OCI-LY7 (cell line): ENCODE measurements around the gene SRGAP1. TPM values are rescaled to one million over a fixed set of nuclear protein-coding genes. Genes with fewer than 3 reads are reported as not detected.
"Not testable (repeated sequence)": the region's sequence is repeated elsewhere in the genome, so short reads cannot be mapped to it uniquely, and the experiment has no call there.

ENCODE experiments used
- BruUV-seq: library from RNA; stranded (reverse); fragments of 400-500 nt; replicated peaks from 2 replicates; lab custom pipeline; 2021; lab: Mats Ljungman, UMichigan
- CTCF ChIA-PET: fragments of 300-600 bp; sonication (Branson Sonifier 250); formaldehyde crosslinking; loops from one replicate; lab custom pipeline; 2022; ENCODE audit warnings: antibody characterized with exemption; ENCODE audit not compliant: unreplicated experiment; lab: Charles Lee
- POLR2A ChIA-PET: fragments of 300-600 bp; sonication (Branson Sonifier 250); formaldehyde crosslinking; loops from one replicate; lab custom pipeline; 2022; ENCODE audit warnings: antibody characterized with exemption; lab: Charles Lee
- DNase-seq: peaks from one replicate; pipeline ENCODE4 v3.0.0-alpha.2; 2015; ENCODE audit warnings: low spot score
- H2AFZ ChIP-seq: fragments of 200-600 bp; sonication (generic), shearing (Covaris generic); 2 replicates; pipeline ENCODE4 v1.6.1; 2014; ENCODE audit warnings: mild to moderate bottlenecking, antibody characterized with exemption, low read length, moderate library complexity
- H3K27ac ChIP-seq: fragments of 200-600 bp; sonication (generic); 2 replicates; pipeline ENCODE4 v1.5.1; 2014; ENCODE audit warnings: mixed run types, low read depth, mild to moderate bottlenecking, moderate library complexity, low read length, inconsistent platforms; ENCODE audit not compliant: poor library complexity, severe bottlenecking
- H3K36me3 ChIP-seq: fragments of 200-600 bp; sonication (generic); 2 replicates; pipeline ENCODE4 v1.6.1; 2014; ENCODE audit warnings: mild to moderate bottlenecking, antibody characterized with exemption, low read length, moderate library complexity, mixed read lengths; ENCODE audit not compliant: insufficient read depth
- H3K4me1 ChIP-seq: fragments of 200-600 bp; sonication (generic); 2 replicates; pipeline ENCODE4 v1.5.1; 2014; ENCODE audit warnings: mild to moderate bottlenecking, low read length; ENCODE audit not compliant: insufficient read depth, poor library complexity, severe bottlenecking
- H3K4me2 ChIP-seq: fragments of 200-600 bp; sonication (generic); 2 replicates; pipeline ENCODE4 v1.6.1; 2014; ENCODE audit warnings: mild to moderate bottlenecking, low read length
- H3K4me3 ChIP-seq: fragments of 200-600 bp; sonication (generic); 2 replicates; pipeline ENCODE4 v1.5.1; 2014; ENCODE audit warnings: mild to moderate bottlenecking, low read depth, low read length; ENCODE audit not compliant: poor library complexity, severe bottlenecking
- H3K79me2 ChIP-seq: fragments of 200-600 bp; sonication (generic); 2 replicates; pipeline ENCODE4 v1.6.1; 2016; ENCODE audit warnings: low read depth, mild to moderate bottlenecking, low read length, moderate library complexity, mixed read lengths; ENCODE audit not compliant: insufficient read depth
- H3K9me2 ChIP-seq: fragments of 200-600 bp; sonication (generic); 2 replicates; pipeline ENCODE4 v1.6.1; 2016; ENCODE audit warnings: mild to moderate bottlenecking, low read length, mixed read lengths; ENCODE audit not compliant: insufficient read depth
- H3K9me3 ChIP-seq: fragments of 200-600 bp; sonication (generic); 2 replicates; pipeline ENCODE4 v1.6.1; 2014; ENCODE audit warnings: mild to moderate bottlenecking, mixed run types, low read length, mixed read lengths
- H4K20me1 ChIP-seq: fragments of 200-600 bp; sonication (generic); 2 replicates; pipeline ENCODE4 v1.6.1; 2014; ENCODE audit warnings: mild to moderate bottlenecking, antibody characterized with exemption, low read length, moderate library complexity, mixed read lengths; ENCODE audit not compliant: insufficient read depth
- EZH2phosphoT487 ChIP-seq: fragments of 200-600 bp; sonication (generic); IDR thresholded peaks from 2 replicates; pipeline ENCODE4 v1.6.1; 2018; ENCODE audit warnings: low read depth, borderline replicate concordance, mild to moderate bottlenecking, mixed run types, antibody characterized with exemption, low read length, moderate library complexity, mixed read lengths
- intact Hi-C: fragments of 100-400 bp; cut with micrococcal nuclease; formaldehyde crosslinking; loops from one replicate; pipeline ENCODE4 v1.10.0; 2022; ENCODE audit not compliant: unreplicated experiment
- total RNA-seq, 2 experiments: library from RNA; depleted of rRNA in 1 of 2; stranded (reverse); fragments of >200 nt in 1 of 2; shearing (Covaris generic) in 1 of 2; gene quantifications; 2 replicates each; pipeline ENCODE4 v1.2.3, GENCODE V29; 2014 to 2022
- TF ChIP-seq, protein P1 (sequence below): fragments of 200-600 bp; sonication (generic); conservative IDR thresholded peaks from 2 replicates; pipeline ENCODE4 v1.5.1; 2014; ENCODE audit warnings: mild to moderate bottlenecking, antibody characterized with exemption, low read length, moderate library complexity, mixed read lengths

The SRGAP1 gene
- total RNA-seq, 2 experiments from 2014 or later = 0.06 TPM; not detected in 1

DNA sequence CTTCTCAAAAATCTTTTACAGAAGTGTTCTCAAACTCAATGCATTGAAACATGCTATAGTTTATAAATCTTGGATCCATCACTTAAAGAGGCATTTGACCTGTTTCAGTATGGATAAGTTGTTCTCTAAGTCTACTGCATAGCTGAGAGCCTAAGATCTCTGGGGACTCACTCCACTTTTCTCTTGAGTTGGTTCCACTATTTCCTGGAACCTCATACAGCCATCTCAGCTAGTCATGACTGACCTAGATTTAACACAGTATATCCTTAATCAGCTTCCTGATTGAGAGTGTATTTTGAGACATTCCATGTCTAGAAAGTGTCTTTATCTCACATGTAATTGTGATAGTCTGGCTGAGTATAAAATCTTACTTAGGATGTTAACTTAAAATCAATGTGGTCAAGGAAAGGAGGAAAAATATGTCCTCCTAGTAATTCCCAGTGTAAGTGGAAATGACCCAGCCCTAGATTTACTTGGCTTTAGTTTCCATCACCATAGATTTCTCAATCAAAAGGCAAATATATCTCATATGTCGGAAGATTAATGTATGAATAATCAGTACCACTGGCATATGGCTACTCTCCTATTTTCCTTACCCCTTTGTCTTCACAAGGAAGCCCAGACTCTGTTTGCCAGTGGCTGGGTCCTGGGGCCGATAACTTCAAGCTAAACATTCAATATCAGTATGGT, 315.7 kb downstream of the SRGAP1 start:
- no peak overlapping the region for H3K4me3 ChIP-seq
- DNase-seq = no peak
- H3K9me2 ChIP-seq = no peaks in the 10 kb centered on the region
- no peak overlapping the region for H2AFZ ChIP-seq
- no peaks in the 10 kb centered on the region for H3K79me2 ChIP-seq
- H3K9me3 ChIP-seq = no peaks in the 10 kb centered on the region
- H3K36me3 ChIP-seq = no peaks in the 10 kb centered on the region
- no peaks in the 10 kb centered on the region for H4K20me1 ChIP-seq
- no peaks in the 10 kb centered on the region for H3K4me1 ChIP-seq
- ChIA-PET CTCF (no interaction called here), POLR2A (interaction anchor here (0.6 to 0.8 kb wide), 3 partner anchors 61 to 1069 kb away, joined by 3 to 7 read pairs (median 3); no protein-coding TSS in a partner anchor)
- BruUV-seq = no TSS peak
- H3K27ac ChIP-seq = no peak overlapping the region
- intact Hi-C loops = no loop called here
- H3K4me2 ChIP-seq = no peak overlapping the region
- TF ChIP-seq, protein P1, sequence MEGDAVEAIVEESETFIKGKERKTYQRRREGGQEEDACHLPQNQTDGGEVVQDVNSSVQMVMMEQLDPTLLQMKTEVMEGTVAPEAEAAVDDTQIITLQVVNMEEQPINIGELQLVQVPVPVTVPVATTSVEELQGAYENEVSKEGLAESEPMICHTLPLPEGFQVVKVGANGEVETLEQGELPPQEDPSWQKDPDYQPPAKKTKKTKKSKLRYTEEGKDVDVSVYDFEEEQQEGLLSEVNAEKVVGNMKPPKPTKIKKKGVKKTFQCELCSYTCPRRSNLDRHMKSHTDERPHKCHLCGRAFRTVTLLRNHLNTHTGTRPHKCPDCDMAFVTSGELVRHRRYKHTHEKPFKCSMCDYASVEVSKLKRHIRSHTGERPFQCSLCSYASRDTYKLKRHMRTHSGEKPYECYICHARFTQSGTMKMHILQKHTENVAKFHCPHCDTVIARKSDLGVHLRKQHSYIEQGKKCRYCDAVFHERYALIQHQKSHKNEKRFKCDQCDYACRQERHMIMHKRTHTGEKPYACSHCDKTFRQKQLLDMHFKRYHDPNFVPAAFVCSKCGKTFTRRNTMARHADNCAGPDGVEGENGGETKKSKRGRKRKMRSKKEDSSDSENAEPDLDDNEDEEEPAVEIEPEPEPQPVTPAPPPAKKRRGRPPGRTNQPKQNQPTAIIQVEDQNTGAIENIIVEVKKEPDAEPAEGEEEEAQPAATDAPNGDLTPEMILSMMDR = no peak
- no peak for TF ChIP-seq EZH2phosphoT487

DNA sequence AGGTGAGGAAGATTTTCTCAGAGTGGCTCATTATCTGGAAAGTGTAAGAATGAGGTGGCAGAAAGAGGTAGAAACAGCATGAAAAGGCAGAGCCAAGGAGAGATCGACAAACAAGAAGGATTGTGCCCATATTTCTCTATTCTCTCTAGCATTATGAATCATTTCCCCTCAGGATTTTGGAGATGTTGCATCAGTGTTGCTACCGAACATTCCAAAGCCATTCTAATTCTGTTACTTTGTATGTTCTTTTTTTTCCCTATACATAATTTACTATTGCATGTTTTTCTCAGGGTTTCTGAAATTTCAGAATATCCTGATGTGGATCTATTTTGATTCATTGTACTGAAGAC, 316.2 kb downstream of the SRGAP1 start:
- H3K36me3 ChIP-seq = no peaks in the 10 kb centered on the region
- DNase-seq = no peak
- intact Hi-C loops = no loop called here
- no peak overlapping the region for H3K4me3 ChIP-seq
- H3K4me2 ChIP-seq = no peak overlapping the region
- no TSS peak for BruUV-seq
- no peak overlapping the region for H3K27ac ChIP-seq
- no peaks in the 10 kb centered on the region for H3K9me2 ChIP-seq
- POLR2A ChIA-PET = interaction anchor here (0.6 kb wide), 1 partner anchor 60 kb away, joined by 7 read pairs; no protein-coding TSS in a partner anchor
- H4K20me1 ChIP-seq = no peaks in the 10 kb centered on the region
- H2AFZ ChIP-seq = no peak overlapping the region
- no peaks in the 10 kb centered on the region for H3K9me3 ChIP-seq
- no peaks in the 10 kb centered on the region for H3K4me1 ChIP-seq
- TF ChIP-seq, protein P1 = no peak
- no peak for TF ChIP-seq EZH2phosphoT487
- H3K79me2 ChIP-seq = no peaks in the 10 kb centered on the region
- CTCF ChIA-PET = no interaction called here

DNA sequence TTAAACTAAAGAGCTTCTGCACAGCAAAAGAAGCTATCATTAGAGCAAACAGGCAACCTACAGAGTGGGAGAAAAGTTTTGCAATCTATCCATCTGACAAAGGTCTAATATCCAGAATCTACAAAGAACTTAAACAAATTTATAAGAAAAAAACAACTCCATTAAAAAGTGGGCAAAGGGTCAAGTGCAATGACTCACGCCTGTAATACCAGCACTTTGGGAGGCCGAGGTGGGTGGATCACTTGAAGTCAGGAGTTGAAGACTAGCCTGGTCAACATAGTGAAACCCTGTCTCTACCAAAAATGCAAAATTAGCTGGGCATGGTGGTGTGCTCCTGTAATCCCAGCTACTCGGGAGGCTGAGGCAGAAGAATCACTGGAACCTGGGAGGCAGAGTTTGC, 322.1 kb downstream of the SRGAP1 start:
- intact Hi-C loops, H4K20me1 ChIP-seq, BruUV-seq, H2AFZ ChIP-seq, CTCF ChIA-PET, DNase-seq, H3K79me2 ChIP-seq, H3K27ac ChIP-seq, H3K4me2 ChIP-seq, H3K36me3 ChIP-seq, H3K9me2 ChIP-seq, H3K4me3 ChIP-seq, H3K4me1 ChIP-seq, H3K9me3 ChIP-seq: not testable (repeated sequence)
- POLR2A ChIA-PET = interaction anchor here (0.6 kb wide), 1 partner anchor 92 kb away, joined by 3 read pairs; no protein-coding TSS in a partner anchor

DNA sequence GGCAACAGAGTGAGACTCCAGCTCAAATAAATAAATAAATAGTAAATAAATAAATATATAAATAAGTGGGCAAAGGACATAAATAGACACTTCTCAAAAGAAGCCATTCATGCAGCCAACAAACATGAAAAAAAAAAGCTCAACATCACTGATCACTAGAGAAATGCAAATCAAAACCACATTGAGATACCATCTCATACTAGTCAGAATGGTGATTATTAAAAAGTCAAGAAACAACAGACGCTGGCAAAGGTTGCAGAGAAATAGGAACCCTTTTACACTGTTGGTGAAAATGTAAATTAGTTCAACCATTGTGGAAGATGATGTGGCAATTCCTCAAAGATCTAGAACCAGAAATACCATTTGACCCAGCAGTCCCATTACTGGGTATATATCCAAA, 322.5 kb downstream of the SRGAP1 start:
- POLR2A ChIA-PET = interaction anchor here (0.6 kb wide), 1 partner anchor 92 kb away, joined by 3 read pairs; no protein-coding TSS in a partner anchor

More for the DNA sequence above, 322.5 kb downstream of the SRGAP1 start:
- H3K79me2 ChIP-seq, H3K4me2 ChIP-seq, H2AFZ ChIP-seq, H3K9me2 ChIP-seq, H3K4me1 ChIP-seq, CTCF ChIA-PET, H3K27ac ChIP-seq, H3K4me3 ChIP-seq, H3K9me3 ChIP-seq, H4K20me1 ChIP-seq, DNase-seq, BruUV-seq, H3K36me3 ChIP-seq, intact Hi-C loops: not testable (repeated sequence)
